GM18502 (cell line): ENCODE measurements around the gene FBXL19.

Source experiments
- ATAC-seq: cut with Tn5 transposase; IDR thresholded peaks from one replicate; pipeline ENCODE4 v1.9.1; 2021; ENCODE audit warnings: mild to moderate bottlenecking; ENCODE audit not compliant: unreplicated experiment, poor library complexity

Gene FBXL19

DNA sequence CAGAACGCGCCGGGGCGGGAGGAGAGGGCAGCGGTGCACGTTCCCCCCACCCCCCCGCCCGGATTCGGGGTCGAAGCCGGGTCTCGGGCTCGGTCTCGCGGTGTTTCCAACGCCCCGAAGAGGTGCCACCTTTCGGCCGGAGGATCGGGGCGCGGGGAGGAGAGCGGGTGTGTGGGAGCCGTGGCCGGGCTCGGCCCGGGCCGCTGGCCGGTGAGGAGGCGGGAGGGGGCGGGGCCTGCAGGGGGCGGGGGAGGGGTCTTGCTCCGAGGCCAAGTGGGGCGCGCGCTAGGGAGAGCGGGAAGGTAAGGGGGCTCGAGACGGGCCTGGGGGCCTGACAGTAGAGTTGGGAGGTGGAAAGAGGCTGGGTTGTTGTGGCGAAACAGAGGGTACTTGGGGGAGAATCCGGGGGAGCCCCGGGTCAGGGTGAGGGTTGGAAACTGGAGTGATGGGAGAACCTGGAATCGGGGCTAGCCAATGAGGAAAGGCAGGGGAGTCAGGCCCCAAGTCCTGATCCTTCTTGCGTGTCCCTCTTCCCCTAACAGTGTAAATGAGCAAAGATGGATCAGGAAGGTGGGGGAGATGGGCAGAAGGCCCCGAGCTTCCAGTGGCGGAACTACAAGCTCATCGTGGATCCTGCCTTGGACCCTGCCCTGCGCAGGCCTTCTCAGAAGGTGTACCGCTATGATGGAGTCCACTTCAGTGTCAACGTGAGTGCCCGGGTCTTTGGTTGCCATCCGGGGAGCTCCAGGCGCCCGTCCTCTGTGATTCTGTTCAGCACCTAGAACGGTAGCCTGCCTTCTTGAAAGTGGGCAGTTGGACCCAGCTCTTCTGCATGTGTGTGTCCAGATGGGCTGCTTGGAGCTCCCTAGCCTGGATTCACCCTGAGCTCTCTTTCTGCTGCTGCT is 35.1 kb downstream of the FBXL19 start:
- peak; percentile 30 for ATAC-seq

DNA sequence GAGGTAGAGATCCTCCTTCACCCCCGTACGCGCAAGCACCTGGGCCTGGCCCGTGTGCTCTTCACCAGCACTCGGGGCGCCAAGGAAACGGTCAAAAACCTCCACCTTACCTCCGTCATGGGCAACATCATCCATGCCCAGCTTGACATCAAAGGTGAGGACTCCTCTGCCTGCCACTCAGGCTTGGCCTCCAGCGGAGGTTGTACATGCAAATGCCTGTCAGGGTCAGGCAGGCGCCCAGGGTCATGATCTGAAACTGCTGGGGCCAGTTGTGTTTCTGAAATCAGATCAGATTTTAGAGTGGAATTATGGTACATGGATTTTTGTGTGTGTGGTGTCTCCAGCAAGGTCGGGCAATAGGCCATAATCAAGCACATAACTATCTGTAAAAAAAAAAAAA is 38.0 kb downstream of the FBXL19 start:
- no peak for ATAC-seq

DNA sequence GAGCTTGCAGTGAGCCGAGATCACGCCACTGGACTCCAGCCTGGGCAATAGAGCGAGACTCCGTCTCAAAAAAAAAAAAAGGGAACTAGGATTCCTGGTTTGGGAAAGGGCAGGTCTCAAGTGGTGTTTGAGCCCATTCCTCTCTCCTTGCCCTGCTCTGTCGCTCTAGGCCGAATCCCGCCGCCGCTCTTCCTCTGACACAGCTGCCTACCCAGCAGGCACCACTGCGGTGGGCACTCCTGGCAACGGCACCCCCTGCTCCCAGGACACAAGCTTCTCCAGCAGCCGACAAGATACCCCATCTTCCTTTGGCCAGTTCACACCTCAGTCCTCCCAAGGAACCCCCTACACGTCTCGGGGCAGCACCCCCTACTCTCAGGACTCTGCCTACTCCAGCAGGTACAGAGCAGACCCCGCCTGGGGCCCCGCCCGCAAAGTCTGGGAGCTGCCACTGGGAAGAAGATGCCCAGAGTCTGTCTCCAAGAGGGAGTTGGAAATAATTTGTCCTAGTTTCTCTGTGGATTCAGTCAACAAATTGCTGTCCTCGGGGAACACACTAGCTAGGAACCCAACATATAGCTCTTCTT is 40.6 kb downstream of the FBXL19 start:
- ATAC-seq, result no peak

DNA sequence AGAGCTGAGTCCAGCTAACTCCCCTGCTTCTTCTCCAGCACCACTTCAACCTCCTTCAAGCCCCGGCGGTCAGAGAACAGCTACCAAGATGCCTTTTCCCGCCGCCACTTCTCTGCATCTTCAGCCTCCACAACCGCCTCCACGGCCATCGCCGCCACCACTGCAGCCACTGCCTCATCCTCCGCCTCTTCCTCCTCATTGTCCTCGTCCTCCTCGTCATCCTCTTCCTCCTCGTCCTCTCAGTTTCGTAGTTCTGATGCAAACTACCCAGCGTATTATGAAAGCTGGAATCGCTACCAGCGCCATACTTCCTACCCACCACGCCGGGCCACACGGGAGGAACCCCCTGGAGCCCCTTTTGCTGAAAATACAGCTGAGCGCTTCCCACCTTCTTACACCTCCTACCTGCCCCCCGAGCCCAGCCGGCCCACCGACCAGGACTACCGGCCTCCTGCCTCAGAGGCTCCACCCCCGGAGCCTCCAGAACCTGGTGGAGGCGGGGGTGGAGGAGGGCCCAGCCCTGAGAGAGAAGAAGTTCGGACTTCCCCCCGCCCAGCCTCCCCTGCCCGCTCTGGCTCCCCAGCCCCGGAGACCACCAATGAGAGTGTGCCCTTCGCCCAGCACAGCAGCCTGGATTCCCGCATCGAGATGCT is 41.3 kb downstream of the FBXL19 start:
- no peak for ATAC-seq

DNA sequence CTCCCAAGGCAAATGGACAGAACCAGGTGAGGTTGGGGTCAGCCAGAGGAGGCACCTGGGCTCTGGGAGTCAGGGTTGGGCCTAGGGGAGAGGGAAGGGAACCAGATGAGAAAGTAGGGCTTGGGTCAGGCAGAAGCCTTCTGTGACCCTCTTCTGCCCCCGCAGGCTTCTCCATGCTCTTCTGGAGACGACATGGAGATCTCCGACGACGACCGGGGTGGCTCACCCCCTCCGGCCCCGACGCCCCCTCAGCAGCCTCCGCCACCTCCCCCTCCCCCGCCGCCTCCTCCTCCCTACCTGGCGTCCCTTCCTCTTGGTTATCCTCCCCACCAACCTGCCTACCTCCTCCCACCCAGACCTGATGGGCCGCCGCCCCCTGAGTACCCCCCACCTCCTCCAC is 42.1 kb downstream of the FBXL19 start:
- no peak for ATAC-seq

DNA sequence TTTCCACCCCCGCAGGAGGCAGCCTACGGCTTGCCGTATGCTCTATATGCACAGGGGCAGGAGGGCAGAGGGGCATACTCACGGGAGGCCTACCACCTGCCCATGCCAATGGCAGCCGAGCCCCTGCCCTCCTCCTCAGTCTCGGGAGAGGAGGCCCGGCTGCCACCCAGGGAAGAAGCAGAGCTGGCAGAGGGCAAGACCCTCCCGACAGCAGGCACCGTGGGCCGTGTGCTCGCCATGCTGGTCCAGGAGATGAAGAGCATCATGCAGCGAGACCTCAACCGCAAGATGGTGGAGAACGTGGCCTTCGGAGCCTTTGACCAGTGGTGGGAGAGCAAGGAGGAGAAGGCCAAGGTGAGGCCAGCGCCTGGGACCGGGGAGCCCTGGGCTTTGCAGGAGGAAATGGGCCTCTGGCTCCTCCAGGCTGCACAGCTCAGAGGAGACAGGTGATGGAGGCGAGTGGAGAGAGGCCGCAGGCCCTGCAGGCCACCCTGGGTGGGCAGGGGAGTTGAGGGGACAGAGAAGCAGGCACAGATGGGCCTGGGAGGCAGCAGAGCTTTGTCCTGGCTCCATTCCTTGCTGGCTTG is 42.8 kb downstream of the FBXL19 start:
- ATAC-seq, result no peak

DNA sequence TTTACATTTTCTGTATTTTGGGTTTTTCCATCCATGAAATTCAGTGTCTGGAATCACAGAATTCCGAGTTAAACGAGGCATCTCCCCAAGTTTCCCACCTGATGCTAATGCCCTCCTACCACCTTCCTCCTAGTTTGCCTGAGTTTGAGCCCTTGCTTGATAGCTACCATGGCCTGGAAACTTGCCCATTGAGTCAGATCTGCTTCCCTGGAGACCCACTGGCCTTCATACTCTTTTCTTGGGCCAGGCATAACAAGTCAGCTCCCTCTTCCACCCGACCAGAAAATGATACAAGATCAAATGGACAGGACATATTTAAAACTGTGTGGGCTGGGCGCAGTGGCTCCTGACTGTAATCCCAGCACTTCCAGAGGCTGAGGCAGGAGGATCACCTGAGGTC is 44.4 kb downstream of the FBXL19 start:
- no peak for ATAC-seq

DNA sequence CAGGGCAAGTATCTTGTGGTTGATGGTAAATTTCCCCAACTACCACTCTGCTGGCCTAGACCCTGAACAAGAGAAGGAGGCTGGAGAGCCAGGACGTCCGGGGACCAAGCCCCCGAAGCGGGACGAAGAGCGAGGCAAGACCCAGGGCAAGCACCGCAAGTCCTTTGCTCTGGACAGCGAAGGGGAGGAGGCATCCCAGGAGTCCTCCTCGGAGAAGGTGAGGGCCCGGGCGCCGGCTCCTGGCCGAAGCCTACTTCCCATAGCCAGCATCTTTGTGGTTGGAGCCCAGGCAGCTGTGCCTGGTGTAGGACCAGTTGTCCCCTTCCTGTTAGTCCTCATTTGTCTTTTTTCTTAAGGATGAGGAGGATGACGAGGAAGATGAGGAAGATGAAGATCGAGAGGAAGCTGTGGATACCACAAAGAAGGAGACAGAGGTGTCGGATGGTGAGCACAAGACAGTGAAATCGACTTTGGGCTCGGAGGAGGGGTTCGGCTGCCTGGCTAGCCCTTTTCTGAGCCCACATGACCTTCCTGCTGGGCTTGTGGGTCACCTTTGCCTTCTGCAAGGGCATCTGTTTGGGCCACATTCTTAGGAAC is 46.0 kb downstream of the FBXL19 start:
- no peak for ATAC-seq

DNA sequence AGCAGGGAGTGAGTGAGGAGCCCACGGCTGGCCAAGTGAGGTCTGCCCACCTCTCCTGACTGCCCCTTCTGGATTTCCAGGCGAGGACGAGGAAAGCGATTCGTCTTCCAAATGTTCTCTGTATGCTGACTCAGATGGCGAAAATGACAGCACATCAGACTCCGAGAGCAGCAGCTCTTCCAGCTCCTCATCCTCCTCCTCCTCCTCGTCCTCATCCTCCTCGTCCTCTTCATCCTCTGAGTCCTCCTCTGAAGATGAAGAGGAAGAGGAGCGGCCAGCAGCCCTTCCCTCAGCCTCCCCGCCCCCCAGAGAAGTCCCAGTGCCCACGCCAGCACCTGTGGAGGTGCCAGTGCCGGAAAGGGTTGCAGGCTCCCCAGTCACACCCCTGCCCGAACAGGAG is 47.9 kb downstream of the FBXL19 start:
- no peak for ATAC-seq

DNA sequence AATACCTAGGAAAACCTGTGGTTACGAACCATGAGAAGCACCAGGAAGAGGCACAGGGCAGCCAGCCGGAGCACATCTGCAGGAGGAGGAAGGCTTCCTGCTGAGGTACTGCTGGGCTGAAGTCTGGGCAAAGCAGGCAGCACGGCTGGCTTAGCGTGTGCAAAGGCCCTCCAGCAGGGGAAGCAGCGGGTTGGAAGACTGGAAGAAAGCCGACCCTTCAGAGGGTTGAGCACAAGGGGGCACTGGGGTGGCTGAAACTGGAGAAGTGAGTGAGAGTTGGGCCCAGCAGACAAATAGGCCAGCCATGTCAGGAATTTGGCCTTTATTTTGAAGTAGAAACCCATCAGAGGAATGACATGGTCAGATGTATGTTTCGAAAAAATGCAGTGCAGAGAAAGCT is 49.5 kb downstream of the FBXL19 start:
- no peak for ATAC-seq

DNA sequence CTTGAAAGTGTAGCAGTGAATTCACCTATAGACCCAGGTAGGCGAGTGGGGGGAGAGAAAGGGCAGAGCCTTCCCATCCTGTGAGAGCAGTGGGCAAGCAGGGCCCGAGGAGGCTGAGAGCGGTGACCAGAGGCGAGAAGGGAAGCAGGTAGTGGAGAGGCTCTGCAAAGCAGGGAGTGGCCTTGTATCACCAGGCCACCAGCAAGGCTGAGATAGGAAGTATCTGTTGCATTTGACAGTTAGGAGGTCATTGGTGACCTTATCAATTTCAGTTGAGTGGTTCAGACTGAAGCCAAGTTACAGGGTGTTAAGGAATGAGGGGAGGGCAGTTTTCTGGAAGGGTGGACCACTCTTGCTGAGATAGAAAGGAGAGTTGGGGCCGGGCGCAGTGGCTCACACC is 51.0 kb downstream of the FBXL19 start:
- no peak for ATAC-seq

DNA sequence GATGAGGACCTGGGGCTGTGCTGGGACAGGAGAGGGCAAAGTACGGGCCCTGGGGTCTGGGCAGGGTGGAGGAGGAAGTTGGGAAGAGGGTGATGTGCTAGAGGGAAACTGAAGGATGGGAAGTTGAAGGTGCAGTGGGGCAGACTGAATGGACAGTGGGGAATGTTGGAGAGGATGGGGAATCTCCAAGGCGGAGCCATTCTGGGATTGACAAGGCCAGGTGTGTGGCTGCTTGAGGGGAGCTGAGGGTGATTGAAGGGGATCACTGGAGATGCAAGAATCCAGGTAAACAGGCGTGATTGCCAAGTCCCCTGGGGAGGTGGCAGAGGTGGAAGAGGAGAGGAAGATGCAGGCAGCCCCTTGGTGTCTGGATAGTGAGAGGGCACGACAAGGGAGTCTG is 53.1 kb downstream of the FBXL19 start:
- ATAC-seq, result no peak

DNA sequence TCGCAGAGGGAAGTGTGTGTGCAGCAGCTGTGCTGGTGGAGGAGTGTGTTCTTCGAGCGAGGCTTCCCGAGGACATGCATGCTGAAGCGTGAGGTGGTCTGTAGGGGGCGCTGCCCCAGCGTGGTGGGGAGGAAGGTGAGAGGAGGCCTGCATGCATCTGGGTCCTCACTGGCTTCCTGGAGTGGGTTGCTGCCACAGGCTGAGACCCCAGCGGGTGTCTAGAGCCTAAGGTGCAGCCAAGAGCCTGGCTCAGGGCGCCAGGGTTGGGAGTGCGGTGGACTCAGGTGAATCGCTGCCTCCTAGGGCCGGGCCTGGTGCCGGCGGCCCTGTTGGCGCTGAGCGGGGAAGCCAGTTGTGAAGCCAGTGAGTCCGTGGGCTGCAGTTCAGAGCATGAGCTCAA is 54.1 kb downstream of the FBXL19 start:
- ATAC-seq, result no peak

DNA sequence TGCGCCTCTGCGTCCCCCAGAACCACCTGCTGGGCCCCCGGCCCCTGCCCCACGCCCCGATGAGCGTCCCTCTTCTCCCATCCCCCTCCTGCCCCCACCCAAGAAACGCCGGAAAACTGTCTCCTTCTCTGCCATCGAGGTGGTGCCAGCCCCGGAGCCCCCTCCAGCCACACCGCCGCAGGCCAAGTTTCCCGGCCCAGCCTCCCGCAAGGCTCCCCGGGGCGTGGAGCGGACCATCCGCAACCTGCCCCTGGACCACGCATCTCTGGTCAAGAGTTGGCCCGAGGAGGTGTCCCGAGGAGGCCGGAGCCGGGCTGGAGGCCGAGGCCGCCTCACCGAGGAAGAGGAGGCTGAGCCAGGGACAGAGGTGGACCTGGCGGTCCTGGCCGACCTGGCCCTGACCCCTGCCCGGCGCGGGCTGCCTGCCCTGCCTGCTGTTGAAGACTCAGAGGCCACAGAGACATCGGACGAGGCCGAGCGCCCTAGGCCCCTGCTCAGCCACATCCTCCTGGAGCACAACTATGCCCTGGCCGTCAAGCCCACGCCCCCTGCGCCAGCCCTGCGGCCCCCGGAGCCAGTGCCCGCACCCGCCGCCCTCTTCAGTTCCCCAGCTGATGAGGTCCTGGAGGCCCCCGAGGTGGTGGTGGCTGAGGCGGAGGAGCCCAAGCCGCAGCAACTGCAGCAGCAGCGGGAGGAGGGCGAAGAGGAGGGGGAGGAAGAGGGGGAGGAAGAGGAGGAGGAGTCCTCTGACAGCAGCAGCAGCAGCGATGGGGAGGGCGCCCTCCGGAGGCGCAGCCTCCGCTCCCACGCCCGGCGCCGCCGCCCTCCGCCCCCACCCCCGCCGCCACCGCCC is 56.0 kb downstream of the FBXL19 start:
- no peak for ATAC-seq

DNA sequence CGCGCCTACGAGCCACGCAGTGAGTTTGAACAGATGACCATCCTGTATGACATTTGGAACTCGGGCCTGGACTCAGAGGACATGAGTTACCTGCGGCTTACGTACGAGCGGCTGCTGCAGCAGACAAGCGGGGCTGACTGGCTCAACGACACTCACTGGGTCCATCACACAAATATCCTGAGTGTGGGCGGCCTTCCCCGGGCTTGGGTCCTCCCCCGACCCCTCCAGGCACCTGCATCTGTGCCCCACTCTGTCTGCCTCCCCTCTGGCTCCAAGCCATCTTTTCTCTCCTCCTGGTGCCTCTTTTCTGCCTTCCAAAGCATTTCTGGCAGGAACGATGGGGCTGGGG is 56.6 kb downstream of the FBXL19 start:
- no peak for ATAC-seq

DNA sequence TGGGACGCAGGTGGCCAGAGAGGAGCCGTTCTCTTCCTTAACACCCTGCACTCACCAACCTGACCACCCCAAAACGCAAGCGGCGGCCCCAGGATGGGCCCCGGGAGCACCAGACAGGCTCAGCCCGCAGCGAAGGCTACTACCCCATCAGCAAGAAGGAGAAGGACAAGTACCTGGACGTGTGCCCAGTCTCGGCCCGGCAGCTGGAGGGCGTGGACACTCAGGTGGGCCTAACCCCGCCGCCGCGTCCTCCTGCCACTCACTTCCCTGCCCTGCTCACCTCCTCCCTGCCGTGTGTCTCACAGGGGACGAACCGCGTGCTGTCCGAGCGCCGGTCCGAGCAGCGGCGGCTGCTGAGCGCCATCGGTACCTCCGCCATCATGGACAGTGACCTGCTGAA is 57.1 kb downstream of the FBXL19 start:
- no peak for ATAC-seq

DNA sequence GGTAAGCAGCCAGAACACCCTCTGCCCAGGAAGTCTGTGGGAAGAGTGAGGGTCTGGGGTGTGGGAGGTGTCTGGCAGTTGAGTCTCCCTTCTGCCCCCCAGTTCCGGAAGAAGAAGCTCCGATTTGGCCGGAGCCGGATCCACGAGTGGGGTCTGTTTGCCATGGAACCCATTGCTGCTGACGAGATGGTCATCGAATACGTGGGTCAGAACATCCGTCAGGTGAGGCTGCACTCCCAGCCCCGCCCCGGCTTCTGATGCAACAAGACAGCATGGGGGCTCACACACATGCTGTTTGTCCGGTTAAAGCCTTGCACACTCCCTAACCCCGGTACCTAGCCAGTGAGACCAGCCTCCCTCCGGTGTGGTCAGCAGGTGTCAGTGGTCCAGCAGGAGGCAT is 57.6 kb downstream of the FBXL19 start:
- no peak for ATAC-seq

DNA sequence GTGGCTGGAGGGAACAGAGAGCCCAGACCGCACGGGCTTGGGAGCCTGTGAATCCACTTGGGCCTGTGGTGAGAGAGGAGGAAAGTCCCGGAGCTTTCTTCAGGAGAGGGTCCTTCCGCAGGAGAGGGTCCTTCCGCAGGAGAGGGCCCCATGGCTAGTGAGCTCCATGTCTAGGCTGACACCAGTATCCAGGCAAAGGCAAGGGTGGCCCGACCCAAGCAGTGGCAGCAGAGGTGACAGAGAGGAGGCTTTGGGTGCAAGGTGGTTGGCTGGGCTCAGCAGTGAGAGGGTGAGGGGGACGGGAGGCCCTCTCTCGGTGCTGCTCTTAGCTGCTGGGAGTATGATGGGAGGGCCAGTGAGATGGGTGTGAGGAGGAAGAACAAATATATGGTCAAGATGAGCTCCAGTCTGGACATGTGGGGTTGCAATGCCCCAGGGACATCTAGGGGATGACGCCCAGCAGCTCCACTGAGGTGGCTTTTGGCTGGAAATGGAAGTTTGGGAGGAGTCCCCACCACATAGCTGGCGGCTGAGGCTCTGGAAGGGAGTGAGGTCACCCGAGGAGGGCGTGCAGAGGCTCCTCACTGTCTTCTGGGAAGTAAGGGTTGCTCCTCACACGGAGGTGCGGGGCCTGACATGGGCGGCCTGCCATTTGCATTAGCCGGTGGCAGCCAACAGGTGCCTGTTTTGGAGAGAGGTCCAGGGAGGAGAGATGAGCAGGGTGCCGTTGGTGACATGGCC is 59.3 kb downstream of the FBXL19 start:
- ATAC-seq, result no peak

DNA sequence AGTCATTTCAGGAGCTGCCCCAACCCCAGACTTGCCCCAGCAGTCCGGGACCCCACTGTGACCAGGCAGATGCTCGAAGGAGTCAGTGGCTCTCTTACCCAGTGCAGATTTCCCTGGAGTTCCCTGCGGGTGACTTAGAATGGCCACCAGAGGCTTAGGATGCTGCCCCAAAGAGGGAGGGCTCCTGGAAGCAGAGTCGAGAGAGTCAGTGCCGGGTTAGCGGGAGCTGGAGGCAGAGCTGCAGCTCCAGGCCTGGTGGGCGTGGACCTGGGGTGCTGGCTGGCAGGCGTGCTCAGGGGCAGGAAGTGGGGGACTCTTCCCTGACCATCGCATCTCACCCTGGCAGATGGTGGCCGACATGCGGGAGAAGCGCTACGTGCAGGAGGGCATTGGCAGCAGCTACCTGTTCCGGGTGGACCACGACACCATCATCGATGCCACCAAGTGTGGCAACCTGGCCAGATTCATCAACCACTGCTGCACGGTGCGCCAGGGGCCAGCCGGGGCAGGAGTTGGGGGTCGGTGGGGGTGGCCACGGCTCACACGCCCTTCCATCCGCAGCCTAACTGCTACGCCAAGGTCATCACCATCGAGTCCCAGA is 60.0 kb downstream of the FBXL19 start:
- ATAC-seq, result no peak
